Spleen (tissue), 11 donors: Measurements from ENCODE around the gene AURKAIP1. TPM values are rescaled to one million over a fixed set of nuclear protein-coding genes. Genes with fewer than 3 reads are reported as not detected.

Experiments
- DNase-seq: peaks from one replicate; pipeline ENCODE4 v3.0.0-alpha.2; 2020
- H3K27ac ChIP-seq, 8 donors: fragments of 200-600 bp; sonication (generic) in 7 of 8; 1 replicate in 4 of 8; 2 replicates in 4 of 8; pipeline versions ENCODE4 v1.5.0 to v1.8.0; 2016 to 2021; ENCODE audit warnings: inconsistent platforms in 4 of 8, mild to moderate bottlenecking in 4 of 8, moderate library complexity in 1 of 8
- H3K27me3 ChIP-seq, 7 donors: fragments of 200-600 bp; sonication (generic) in 6 of 7; replicated peaks in 1 of 7; 1 replicate in 4 of 7; 2 replicates in 3 of 7; pipeline versions ENCODE4 v1.5.0 to v1.8.0; 2016 to 2021; ENCODE audit warnings: inconsistent platforms in 3 of 7, mild to moderate bottlenecking in 1 of 7
- H3K36me3 ChIP-seq, 6 donors: fragments of 200-600 bp; sonication (generic) in 5 of 6; 1 replicate in 4 of 6; 2 replicates in 2 of 6; pipeline versions ENCODE4 v1.5.0 to v1.8.0; 2016 to 2021; ENCODE audit warnings: inconsistent platforms in 2 of 6
- H3K4me1 ChIP-seq, 6 donors: fragments of 200-600 bp; sonication (generic) in 5 of 6; 1 replicate in 3 of 6; 2 replicates in 3 of 6; pipeline versions ENCODE4 v1.5.0 to v1.8.0; 2016 to 2021; ENCODE audit warnings: inconsistent platforms in 3 of 6
- H3K4me3 ChIP-seq, 8 donors: fragments of 200-600 bp; sonication (generic) in 7 of 8; 1 replicate in 4 of 8; 2 replicates in 4 of 8; pipeline versions ENCODE4 v1.5.0 to v1.8.0; 2016 to 2021; ENCODE audit warnings: inconsistent platforms in 4 of 8, mild to moderate bottlenecking in 4 of 8, moderate library complexity in 2 of 8
- H3K9me3 ChIP-seq, 8 donors: fragments of 200-600 bp; sonication (generic) in 7 of 8; 1 replicate in 4 of 8; 2 replicates in 4 of 8; pipeline versions ENCODE4 v1.5.0 to v1.8.0; 2016 to 2021; ENCODE audit warnings: inconsistent platforms in 4 of 8
- CTCF ChIP-seq, 11 experiments: fragments of 200-600 bp in 7 of 11; fragments of 450-650 bp in 4 of 11; sonication (generic) in 4 of 11; IDR thresholded peaks in 8 of 11; conservative IDR thresholded peaks in 3 of 11; 1 replicate in 7 of 11; 2 replicates in 4 of 11; pipeline versions ENCODE4 v1.4.0 to v1.8.0; 2016 to 2021; ENCODE audit warnings: antibody characterized with exemption in 11 of 11, inconsistent platforms in 4 of 11, mild to moderate bottlenecking in 1 of 11
- POLR2A ChIP-seq, 3 donors: fragments of 450-650 bp; IDR thresholded peaks; one replicate each; pipeline ENCODE4 v1.5.1; 2017; ENCODE audit warnings: antibody characterized with exemption in 3 of 3, mild to moderate bottlenecking in 1 of 3
- POLR2AphosphoS5 ChIP-seq, 3 donors: sonication (generic); formaldehyde crosslinking; IDR thresholded peaks; one replicate each; pipeline ENCODE4 v1.5.1; 2017; ENCODE audit warnings: antibody characterized with exemption in 3 of 3
- WGBS, 5 donors: extraction: QIAGEN DNeasy Blood & Tissue Kit in 3 of 5; methylation state at CpG; one replicate each; pipeline versions ENCODE4 v1.1.5 to v1.1.7; 2013 to 2018; 5-methylcytosine and 5-hydroxymethylcytosine counted together
- intact Hi-C: fragments of 100-400 bp; cut with DNase I; formaldehyde crosslinking; loops from one replicate; pipeline ENCODE4 v1.15.0; 2023; ENCODE audit warnings: low total_unique reads
- polyA plus RNA-seq, 3 donors: library from polyadenylated mRNA; stranded (reverse); fragments of 200-250 nt; gene quantifications; one replicate each; pipeline ENCODE4 v1.2.1, GENCODE V29; 2013
- total RNA-seq, 7 donors: library from RNA; depleted of rRNA in 3 of 7; stranded (reverse); fragments of >200 nt in 3 of 7; fragmentation: NEBNext Ultra II Directional in 4 of 7; extraction: Animal tissue kit (Norgen Biotek cat#: 25700) in 4 of 7; gene quantifications; one replicate each; pipeline versions ENCODE4 v1.1.0 to v1.2.1, GENCODE V29; 2016 to 2021
- donor health status: healthy with polysubstance abuse.
- donor health status: DM: no; HTN: no; CAD: no; lungs with moderate emphysema.
- donor health status: DM: no; HTN: no; CAD: no.
- donor health status: Bipolar disorder and iron deficiency.
- donor health status: healthy.
- donor health status: DM: no; HTN: no; CAD: no.
- donor health status: DM: yes; HTN: yes; CAD: no.

The AURKAIP1 gene
- total and polyA plus RNA-seq, 10 donors, result 61.3 to 174 (median 80.0) TPM

GRCh38 chr1:1422465-1423244, 47.6 kb upstream of the AURKAIP1 start:
- 62 to 71% (median 63%) methylated on average over 24 to 29 of the region's 29 CpGs for WGBS, 5 donors

GRCh38 chr1:1421907-1422464, 47.0 kb upstream of the AURKAIP1 start:
- no peak for TF ChIP-seq POLR2A (IDR thresholded peaks at IDR 0.05)
- no peak for TF ChIP-seq POLR2AphosphoS5 (IDR thresholded peaks at IDR 0.05)
- TF ChIP-seq CTCF (IDR thresholded peaks at IDR 0.05 in 8 of 11, conservative IDR thresholded peaks at IDR 0.05 in 3 of 11), result no peak
- Histone ChIP-seq H3K9me3 (no peaks in the 10 kb centered on the region), H3K36me3 (no peaks in the 10 kb centered on the region), H3K27me3 (peaks cover 0 to 72% (median 26%) of the 10 kb centered on the region in 7 donors), H3K27ac (no peak overlapping the region), H3K4me1 (peaks cover 0 to 23% (median 6%) of the 10 kb centered on the region in 6 donors), H3K4me3 (no peak overlapping the region)
- no peak for DNase-seq
- intact Hi-C loops, result no loop called here
- 86 to 97% (median 89%) methylated on average over 5 to 7 of the region's 7 CpGs for WGBS, 5 donors

More at GRCh38 chr1:1422465-1423244, 47.6 kb upstream of the AURKAIP1 start:
- no peak for TF ChIP-seq POLR2A (IDR thresholded peaks at IDR 0.05)
- TF ChIP-seq CTCF (IDR thresholded peaks at IDR 0.05 in 8 of 11, conservative IDR thresholded peaks at IDR 0.05 in 3 of 11), result no peak
- no peak for TF ChIP-seq POLR2AphosphoS5 (IDR thresholded peaks at IDR 0.05)
- no peak for DNase-seq
- H3K27me3 ChIP-seq, result peaks cover 0 to 79% (median 29%) of the 10 kb centered on the region in 7 donors
- H3K27ac ChIP-seq, result no peak overlapping the region
- no peak overlapping the region for H3K4me3 ChIP-seq
- H3K9me3 ChIP-seq, result no peaks in the 10 kb centered on the region
- peaks cover 0 to 27% (median 6%) of the 10 kb centered on the region in 6 donors for H3K4me1 ChIP-seq
- intact Hi-C loops, result no loop called here
- no peaks in the 10 kb centered on the region for H3K36me3 ChIP-seq

DNA sequence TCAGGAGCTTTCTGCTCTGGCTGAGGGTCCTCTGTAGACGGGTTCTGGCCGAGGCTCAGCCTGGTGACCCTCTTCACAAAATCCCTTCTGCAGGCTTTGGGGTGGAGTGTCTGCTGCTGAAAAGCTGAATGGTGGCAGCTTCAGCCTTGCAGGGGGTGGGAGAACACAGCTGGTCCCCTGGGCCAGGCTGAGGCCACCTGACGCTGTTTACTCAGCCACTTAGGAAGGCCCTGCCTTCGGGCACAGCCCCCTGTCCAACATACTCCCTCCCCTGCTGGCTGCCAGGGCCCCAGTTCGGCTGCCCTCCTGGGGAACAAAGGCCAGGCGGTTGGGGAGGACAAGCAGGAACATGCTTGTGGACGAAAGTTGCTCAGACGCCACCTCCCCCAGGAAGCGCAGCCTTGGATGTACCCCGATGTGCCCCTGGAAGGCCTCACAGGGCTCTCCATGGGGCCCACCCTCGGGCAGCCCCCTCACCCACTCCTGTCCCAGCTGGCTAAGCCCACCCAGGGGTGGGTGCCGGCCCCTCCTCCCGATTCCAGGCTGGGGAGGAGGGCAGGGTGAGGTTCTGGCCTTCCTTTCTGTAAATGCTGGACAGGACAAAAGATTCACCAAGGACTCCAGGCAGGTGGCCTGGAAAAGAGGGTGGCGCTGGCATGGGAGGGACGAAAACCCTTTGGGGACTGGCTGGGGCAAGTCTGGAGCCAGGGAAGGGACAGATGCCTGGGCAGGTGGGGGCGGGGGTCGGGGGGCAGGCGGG, 46.3 kb upstream of the AURKAIP1 start, which contains the start of gene ANKRD65:
Gene ANKRD65 (minus strand): TSS at position 130 of the 760 bp plus-strand sequence. CDS start 271 bp downstream, outside the sequence.
- H3K4me3 ChIP-seq, result peak within 1 kb of the TSS in 4 of 8 donors; percentile 13 to 60 (median 28)
- intact Hi-C loops, result no loop called here
- no peaks in the 10 kb centered on the region for H3K36me3 ChIP-seq
- peaks cover 0 to 17% (median 6%) of the 10 kb centered on the region in 6 donors for H3K4me1 ChIP-seq
- H3K27me3 ChIP-seq, result peaks cover 0 to 66% (median 24%) of the 10 kb centered on the region in 7 donors
- no peaks in the 10 kb centered on the region for H3K9me3 ChIP-seq
- no peak within 1 kb of the TSS for H3K27ac ChIP-seq
- peak; percentile 72 for DNase-seq
- 80 to 86% (median 82%) methylated on average over 9 to 18 of the region's 18 CpGs for WGBS, 5 donors
- TF ChIP-seq CTCF (IDR thresholded peaks at IDR 0.05 in 8 of 11, conservative IDR thresholded peaks at IDR 0.05 in 3 of 11) (no peak), POLR2A (IDR thresholded peaks at IDR 0.05) (no peak), POLR2AphosphoS5 (IDR thresholded peaks at IDR 0.05) (no peak)
